Keratinocyte (primary cell): ENCODE results near the gene IGF2BP2. TPM values are rescaled to one million over a fixed set of nuclear protein-coding genes. Genes with fewer than 3 reads are reported as not detected.

Experiments
- DNase-seq: peaks from one replicate; pipeline ENCODE4 v3.0.0-alpha.2; 2011; ENCODE audit warnings: low read depth, missing footprints, low spot score
- FAIRE-seq: peaks from 2 replicates; lab custom pipeline; 2011; peaks lifted over from hg19 to GRCh38; lab: Jason Lieb, UNC
- H2AFZ ChIP-seq: 2 replicates; pipeline ENCODE4 v1.6.0; 2012; ENCODE audit warnings: low read length, control low read depth, inconsistent platforms; ENCODE audit not compliant: control insufficient read depth
- H3K27ac ChIP-seq: 2 replicates; pipeline ENCODE4 v1.5.1; 2011; ENCODE audit warnings: low read length; ENCODE audit not compliant: control insufficient read depth, insufficient read depth
- H3K27me3 ChIP-seq: 3 replicates; pipeline ENCODE4 v1.6.0; 2011; ENCODE audit warnings: low read length; ENCODE audit not compliant: control insufficient read depth, insufficient read depth; ENCODE audit errors: extremely low read depth
- H3K36me3 ChIP-seq, 2 experiments: 2 replicates in 1 of 2; 3 replicates in 1 of 2; pipeline ENCODE4 v1.5.1; 2011; ENCODE audit warnings: low read length in 2 of 2, mild to moderate bottlenecking in 1 of 2; ENCODE audit not compliant: control insufficient read depth in 2 of 2, insufficient read depth in 2 of 2; ENCODE audit errors: extremely low read depth in 1 of 2
- H3K4me1 ChIP-seq: 3 replicates; pipeline ENCODE4 v1.5.1; 2011; ENCODE audit warnings: low read length; ENCODE audit not compliant: control insufficient read depth, insufficient read depth; ENCODE audit errors: extremely low read depth
- H3K4me2 ChIP-seq: 3 replicates; pipeline ENCODE4 v1.6.0; 2011; ENCODE audit warnings: low read depth, low read length; ENCODE audit not compliant: control insufficient read depth, insufficient read depth; ENCODE audit errors: extremely low read depth
- H3K4me3 ChIP-seq, 3 experiments: fragments of 200-600 bp in 1 of 3; sonication (generic) in 1 of 3; 2 replicates in 2 of 3; 3 replicates in 1 of 3; pipeline ENCODE4 v1.5.1; 2011 to 2016; ENCODE audit warnings: low read length in 3 of 3, mild to moderate bottlenecking in 3 of 3, control low read depth in 2 of 3, inconsistent platforms in 1 of 3, low read depth in 1 of 3, mixed read lengths in 1 of 3, mixed run types in 1 of 3, moderate library complexity in 1 of 3; ENCODE audit not compliant: control insufficient read depth in 2 of 3, insufficient read depth in 2 of 3; ENCODE audit errors: extremely low read depth in 1 of 3
- H3K79me2 ChIP-seq: 2 replicates; pipeline ENCODE4 v1.6.0; 2012; ENCODE audit warnings: low read length; ENCODE audit not compliant: control insufficient read depth, insufficient read depth
- H3K9ac ChIP-seq: 3 replicates; pipeline ENCODE4 v1.6.0; 2011; ENCODE audit warnings: low read length; ENCODE audit not compliant: control insufficient read depth, insufficient read depth; ENCODE audit errors: extremely low read depth
- H3K9me1 ChIP-seq: 3 replicates; pipeline ENCODE4 v1.6.0; 2011; ENCODE audit warnings: low read length; ENCODE audit not compliant: control insufficient read depth, insufficient read depth; ENCODE audit errors: extremely low read depth
- H3K9me3 ChIP-seq: 2 replicates; pipeline ENCODE4 v1.5.1; 2012; ENCODE audit warnings: low read depth, low read length; ENCODE audit not compliant: control insufficient read depth
- H4K20me1 ChIP-seq: 3 replicates; pipeline ENCODE4 v1.6.0; 2011; ENCODE audit warnings: low read length; ENCODE audit not compliant: control insufficient read depth, insufficient read depth; ENCODE audit errors: extremely low read depth
- EZH2 ChIP-seq: IDR thresholded peaks from one replicate; pipeline ENCODE4 v1.6.1; 2012; ENCODE audit warnings: inconsistent platforms, mild to moderate bottlenecking, low read length, moderate library complexity
- dilution Hi-C: fragments of 300-500 bp; cut with MboI; formaldehyde crosslinking; loops from one replicate; pipeline ENCODE4 v1.7.0; 2020; ENCODE audit warnings: low sequenced_read_pairs; ENCODE audit not compliant: extremely low pct_ligation_motif_present
- polyA plus RNA-seq, 5 experiments: library from polyadenylated mRNA; depleted of rRNA in 3 of 5; stranded (reverse) in 3 of 5; stranded (forward) in 1 of 5; unstranded in 1 of 5; fragments of >200 nt; gene quantifications; 1 replicate in 1 of 5; 2 replicates in 3 of 5; 3 replicates in 1 of 5; pipeline versions ENCODE4 v1.2.1 to v1.2.3, GENCODE V29; 2011 to 2012; ENCODE audit warnings: missing spikeins in 2 of 5, low read depth in 1 of 5, low replicate concordance in 1 of 5
- TF ChIP-seq, protein P1 (sequence below), 3 experiments: IDR thresholded peaks in 1 of 3; conservative IDR thresholded peaks in 1 of 3; optimal IDR thresholded peaks in 1 of 3; 2 replicates in 2 of 3; 3 replicates in 1 of 3; pipeline versions ENCODE3 to v1.5.1; 2011; ENCODE audit warnings: low read length in 3 of 3, mild to moderate bottlenecking in 3 of 3, moderate library complexity in 2 of 3, control low read depth in 1 of 3, inconsistent platforms in 1 of 3; ENCODE audit not compliant: insufficient read depth in 2 of 3; ENCODE audit errors: extremely low read depth in 1 of 3

IGF2BP2 gene
- polyA plus RNA-seq, 1 donor (not counting 4 experiments of a cell fraction or from before 2014, with no cell fraction given) = 21.2 TPM

DNA sequence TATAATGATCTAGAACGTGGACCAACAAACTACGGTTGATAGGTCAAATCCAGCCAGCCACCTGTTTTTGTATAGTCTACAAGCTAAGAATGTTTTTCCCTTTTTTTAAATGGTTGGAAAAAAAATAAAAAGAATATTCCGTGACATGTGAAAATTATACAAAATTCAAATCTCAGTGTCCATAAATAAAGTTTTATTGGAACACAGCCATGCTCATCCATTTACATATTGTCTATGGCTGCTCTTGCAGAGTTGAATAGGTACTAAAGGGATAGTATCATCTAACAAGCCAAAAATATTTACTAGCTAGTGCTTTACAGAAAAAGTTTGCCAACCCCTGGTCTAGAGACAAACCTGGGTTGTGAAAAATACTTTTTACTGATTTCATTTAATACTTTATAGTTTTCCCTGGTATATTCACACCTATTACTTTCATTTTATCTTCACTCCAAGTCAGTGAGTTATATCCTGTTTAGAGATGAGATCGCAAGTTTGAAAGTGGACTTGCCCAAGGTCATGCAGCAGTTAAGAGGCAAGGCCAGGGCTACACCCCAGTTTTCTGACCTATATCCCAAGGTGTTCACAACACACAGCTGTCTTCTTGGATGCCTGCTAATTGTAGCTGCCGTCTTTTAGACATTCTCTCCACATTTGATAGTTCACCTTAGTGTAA lies 58.4 kb downstream of the IGF2BP2 start:
- DNase-seq = no peak
- Histone ChIP-seq H3K9ac (no peak overlapping the region), H3K27ac (peak overlapping the region; percentile 16), H2AFZ (no peak overlapping the region), H3K9me1 (no peaks in the 10 kb centered on the region), H3K27me3 (no peaks in the 10 kb centered on the region), H3K4me1 (peaks cover 30% of the 10 kb centered on the region), H3K9me3 (no peaks in the 10 kb centered on the region), H3K79me2 (peaks cover 92% of the 10 kb centered on the region), H3K36me3 (peaks cover 0 to 4% of the 10 kb centered on the region in 2 experiments), H4K20me1 (peaks cover 4% of the 10 kb centered on the region), H3K4me3 (peak overlapping the region in 1 of 3 experiments; percentile 15), H3K4me2 (peak overlapping the region; percentile 42)
- dilution Hi-C loops = no loop called here
- TF ChIP-seq, protein P1, sequence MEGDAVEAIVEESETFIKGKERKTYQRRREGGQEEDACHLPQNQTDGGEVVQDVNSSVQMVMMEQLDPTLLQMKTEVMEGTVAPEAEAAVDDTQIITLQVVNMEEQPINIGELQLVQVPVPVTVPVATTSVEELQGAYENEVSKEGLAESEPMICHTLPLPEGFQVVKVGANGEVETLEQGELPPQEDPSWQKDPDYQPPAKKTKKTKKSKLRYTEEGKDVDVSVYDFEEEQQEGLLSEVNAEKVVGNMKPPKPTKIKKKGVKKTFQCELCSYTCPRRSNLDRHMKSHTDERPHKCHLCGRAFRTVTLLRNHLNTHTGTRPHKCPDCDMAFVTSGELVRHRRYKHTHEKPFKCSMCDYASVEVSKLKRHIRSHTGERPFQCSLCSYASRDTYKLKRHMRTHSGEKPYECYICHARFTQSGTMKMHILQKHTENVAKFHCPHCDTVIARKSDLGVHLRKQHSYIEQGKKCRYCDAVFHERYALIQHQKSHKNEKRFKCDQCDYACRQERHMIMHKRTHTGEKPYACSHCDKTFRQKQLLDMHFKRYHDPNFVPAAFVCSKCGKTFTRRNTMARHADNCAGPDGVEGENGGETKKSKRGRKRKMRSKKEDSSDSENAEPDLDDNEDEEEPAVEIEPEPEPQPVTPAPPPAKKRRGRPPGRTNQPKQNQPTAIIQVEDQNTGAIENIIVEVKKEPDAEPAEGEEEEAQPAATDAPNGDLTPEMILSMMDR (optimal IDR thresholded peaks at IDR 0.05 in 1 of 3, IDR thresholded peaks at IDR 0.05 in 1 of 3, conservative IDR thresholded peaks at IDR 0.05 in 1 of 3; ENCODE audit: extremely low read depth in 1 of 3, insufficient read depth in 2 of 3, low read length in 3 of 3) = no peak
- TF ChIP-seq EZH2 = no peak
- no peak for FAIRE-seq

DNA sequence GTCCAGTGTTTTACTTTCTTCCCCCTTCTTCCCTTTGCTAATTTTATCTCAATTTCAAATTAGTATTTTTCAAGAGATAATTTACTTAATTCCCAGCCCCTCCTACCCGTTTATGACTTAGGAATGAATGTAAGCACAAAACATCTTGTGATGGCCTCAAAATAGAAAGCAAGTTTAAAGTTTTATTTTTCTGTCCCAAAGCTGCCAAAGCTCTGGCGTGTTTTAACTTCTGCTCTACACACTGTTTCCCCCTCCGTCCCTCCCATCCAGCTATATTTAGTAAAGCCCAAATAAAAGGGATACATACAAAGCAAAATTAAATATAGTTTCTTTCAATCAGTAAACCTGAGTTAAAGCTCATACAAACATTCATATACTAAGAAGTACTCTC lies 59.9 kb downstream of the IGF2BP2 start:
- dilution Hi-C loops = no loop called here
- no peak for TF ChIP-seq EZH2
- TF ChIP-seq, protein P1 (optimal IDR thresholded peaks at IDR 0.05 in 1 of 3, IDR thresholded peaks at IDR 0.05 in 1 of 3, conservative IDR thresholded peaks at IDR 0.05 in 1 of 3; ENCODE audit: extremely low read depth in 1 of 3, insufficient read depth in 2 of 3, low read length in 3 of 3) = no peak
- no peak overlapping the region for H3K9ac ChIP-seq
- peaks cover 6% of the 10 kb centered on the region for H4K20me1 ChIP-seq
- no peak for DNase-seq
- H3K9me1 ChIP-seq = no peaks in the 10 kb centered on the region
- no peak overlapping the region for H3K27ac ChIP-seq
- no peak for FAIRE-seq
- peaks cover 93% of the 10 kb centered on the region for H3K79me2 ChIP-seq
- H3K4me3 ChIP-seq = no peak overlapping the region
- H3K27me3 ChIP-seq = no peaks in the 10 kb centered on the region
- peaks cover 0 to 4% of the 10 kb centered on the region in 2 experiments for H3K36me3 ChIP-seq
- H3K4me2 ChIP-seq = no peak overlapping the region
- no peak overlapping the region for H2AFZ ChIP-seq
- H3K9me3 ChIP-seq = no peaks in the 10 kb centered on the region
- H3K4me1 ChIP-seq = peaks cover 44% of the 10 kb centered on the region
